GM19328 (cell line): ENCODE results near the gene ICA1.
"Not testable (repeated sequence)": the region's sequence is repeated elsewhere in the genome, so short reads cannot be mapped to it uniquely, and the experiment has no call there.

Experiments used
- ATAC-seq: cut with Tn5 transposase; IDR thresholded peaks from one replicate; pipeline ENCODE4 v1.9.1; 2021; ENCODE audit warnings: mild to moderate bottlenecking, moderate library complexity; ENCODE audit not compliant: unreplicated experiment

ICA1 gene

GRCh38 chr7:8261711-8262695 is at the start of gene ICA1:
Gene ICA1 (minus strand): TSS chr7:8262167. CDS start chr7:8235926, 26,241 bp downstream.
- no peak for ATAC-seq

- ATAC-seq, result no peak
These were observed 48.9 kb upstream of the ICA1 start for GRCh38 chr7:8310876-8311275.

- ATAC-seq, result no peak
These were observed 43.8 kb upstream of the ICA1 start for GRCh38 chr7:8305625-8306388.

- ATAC-seq, result no peak
These were observed 43.1 kb upstream of the ICA1 start for GRCh38 chr7:8305104-8305503.

- ATAC-seq, result no peak
These were observed 42.0 kb upstream of the ICA1 start for GRCh38 chr7:8303904-8304528.

GRCh38 chr7:8297023-8297422 is 35.1 kb upstream of the ICA1 start:
- not testable (repeated sequence) for ATAC-seq

- no peak for ATAC-seq
These were observed 34.3 kb upstream of the ICA1 start for GRCh38 chr7:8296362-8296659.

- peak; percentile 92 for ATAC-seq
These were observed 33.8 kb upstream of the ICA1 start for GRCh38 chr7:8295638-8296361.

GRCh38 chr7:8291397-8292141 is 29.6 kb upstream of the ICA1 start:
- no peak for ATAC-seq

GRCh38 chr7:8290645-8291308 is 28.8 kb upstream of the ICA1 start:
- no peak for ATAC-seq

GRCh38 chr7:8286118-8286517 is 24.2 kb upstream of the ICA1 start:
- no peak for ATAC-seq

- ATAC-seq, result no peak
These were observed 23.2 kb upstream of the ICA1 start for GRCh38 chr7:8285155-8285554.

- no peak for ATAC-seq
These were observed 22.6 kb upstream of the ICA1 start for GRCh38 chr7:8284606-8285005.

- no peak for ATAC-seq
These were observed 22.0 kb upstream of the ICA1 start for GRCh38 chr7:8283968-8284367.

- ATAC-seq, result no peak
These were observed 20.9 kb upstream of the ICA1 start for GRCh38 chr7:8282871-8283270.

GRCh38 chr7:8282162-8282561 is 20.2 kb upstream of the ICA1 start:
- no peak for ATAC-seq

- ATAC-seq, result no peak
These were observed 16.2 kb upstream of the ICA1 start for GRCh38 chr7:8278183-8278582.

GRCh38 chr7:8277394-8277982 is 15.5 kb upstream of the ICA1 start:
- no peak for ATAC-seq

GRCh38 chr7:8274589-8274988 is 12.6 kb upstream of the ICA1 start:
- no peak for ATAC-seq
